MM.1S (cell line): ENCODE measurements around the gene KMT2D.

Source experiments
- CTCF ChIP-seq: fragments of 300-600 bp; sonication (generic); IDR thresholded peaks from 2 replicates; pipeline ENCODE4 v1.5.1; 2016; ENCODE audit warnings: antibody characterized with exemption, low read length, mixed read lengths
- EZH2phosphoT487 ChIP-seq: fragments of 300-600 bp; sonication (generic); IDR thresholded peaks from 2 replicates; pipeline ENCODE4 v1.6.1; 2018; ENCODE audit warnings: antibody characterized with exemption, low read length

DNA sequence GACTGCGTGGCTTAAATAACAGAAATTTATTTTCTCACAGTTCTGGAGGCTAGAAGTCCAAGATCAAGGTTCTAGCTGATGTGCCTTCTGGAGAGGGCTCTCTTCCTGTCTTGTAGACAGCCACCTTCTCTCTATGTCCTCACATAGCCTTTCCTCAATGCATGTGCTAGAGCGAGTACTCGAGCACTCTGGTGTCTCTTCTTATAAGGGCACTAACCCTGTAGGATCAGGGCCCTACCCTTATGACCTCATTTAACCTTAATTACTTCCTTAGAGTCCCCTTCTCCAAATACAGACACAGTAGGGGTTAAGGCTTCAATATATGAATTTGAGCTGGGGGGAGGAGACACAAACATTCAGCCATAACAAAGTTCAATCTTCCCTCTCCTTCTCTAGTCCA, 23.8 kb upstream of the KMT2D start:
- TF ChIP-seq EZH2phosphoT487 (no peak), CTCF (no peak)
